MM.1S (cell line): ENCODE measurements around the gene ADAM30.

ENCODE experiments used
- DNase-seq: peaks from one replicate; pipeline ENCODE4 v3.0.0-alpha.2; 2015
- H2AFZ ChIP-seq: fragments of 300-600 bp; sonication (generic); 2 replicates; pipeline ENCODE4 v1.6.0; 2016; ENCODE audit warnings: antibody characterized with exemption, low read length
- H3F3A ChIP-seq: fragments of 300-600 bp; sonication (generic); 2 replicates; pipeline ENCODE4 v1.6.1; 2016; ENCODE audit warnings: mild to moderate bottlenecking, antibody characterized with exemption, low read length, moderate library complexity, mixed read lengths; ENCODE audit not compliant: insufficient read depth
- H3K27ac ChIP-seq: fragments of 300-600 bp; sonication (generic); 2 replicates; pipeline ENCODE4 v1.5.1; 2016; ENCODE audit warnings: mild to moderate bottlenecking, low read length
- H3K27me3 ChIP-seq: fragments of 300-600 bp; sonication (generic); replicated peaks from 2 replicates; pipeline ENCODE4 v1.6.0; 2016; ENCODE audit warnings: low read length; ENCODE audit not compliant: insufficient read depth
- H3K36me3 ChIP-seq: fragments of 300-600 bp; sonication (generic); replicated peaks from 2 replicates; pipeline ENCODE4 v1.6.1; 2016; ENCODE audit warnings: mild to moderate bottlenecking, low read length, mixed read lengths; ENCODE audit not compliant: insufficient read depth
- H3K4me1 ChIP-seq: fragments of 300-600 bp; sonication (generic); 2 replicates; pipeline ENCODE4 v1.6.1; 2016; ENCODE audit warnings: low read length, mixed read lengths
- H3K4me2 ChIP-seq: fragments of 300-600 bp; sonication (generic); 2 replicates; pipeline ENCODE4 v1.6.0; 2016; ENCODE audit warnings: low read depth, low read length
- H3K4me3 ChIP-seq: fragments of 300-600 bp; sonication (generic); 2 replicates; pipeline ENCODE4 v1.5.1; 2016; ENCODE audit warnings: low read length, mixed read lengths
- H3K79me2 ChIP-seq: fragments of 300-600 bp; sonication (generic); 2 replicates; pipeline ENCODE4 v1.6.1; 2016; ENCODE audit warnings: mixed run types, low read length, mixed read lengths
- H3K9ac ChIP-seq: fragments of 300-600 bp; sonication (generic); 2 replicates; pipeline ENCODE4 v1.6.1; 2016; ENCODE audit warnings: low read length, mixed read lengths
- H3K9me2 ChIP-seq: fragments of 300-600 bp; sonication (generic); replicated peaks from 2 replicates; pipeline ENCODE4 v1.6.1; 2016; ENCODE audit warnings: mild to moderate bottlenecking, low read length, mixed read lengths; ENCODE audit not compliant: insufficient read depth
- H3K9me3 ChIP-seq: fragments of 300-600 bp; sonication (generic); replicated peaks from 2 replicates; pipeline ENCODE4 v1.6.1; 2016; ENCODE audit warnings: mild to moderate bottlenecking, low read length, mixed read lengths; ENCODE audit not compliant: insufficient read depth
- H4K20me1 ChIP-seq: fragments of 300-600 bp; sonication (generic); 2 replicates; pipeline ENCODE4 v1.6.1; 2016; ENCODE audit warnings: mild to moderate bottlenecking, low read length, moderate library complexity, mixed read lengths; ENCODE audit not compliant: insufficient read depth
- EZH2 ChIP-seq: fragments of 300-600 bp; sonication (generic); optimal IDR thresholded peaks from 2 replicates; pipeline ENCODE3; 2017; ENCODE audit warnings: low read depth, mild to moderate bottlenecking, antibody characterized with exemption, low read length, mixed read lengths
- EZH2phosphoT487 ChIP-seq: fragments of 300-600 bp; sonication (generic); IDR thresholded peaks from 2 replicates; pipeline ENCODE4 v1.6.1; 2018; ENCODE audit warnings: antibody characterized with exemption, low read length
- TF ChIP-seq, protein P1 (sequence below): fragments of 300-600 bp; sonication (generic); IDR thresholded peaks from 2 replicates; pipeline ENCODE4 v1.5.1; 2016; ENCODE audit warnings: antibody characterized with exemption, low read length, mixed read lengths

The ADAM30 gene

GRCh38 chr1:119909890-119910596, 13.7 kb upstream of the ADAM30 start:
- H3K4me3 ChIP-seq: no peak overlapping the region
- H3K36me3 ChIP-seq: no peaks in the 10 kb centered on the region; the same call in 1 of the 2 replicates
- no peak overlapping the region for H2AFZ ChIP-seq
- H3K4me1 ChIP-seq: no peaks in the 10 kb centered on the region
- no peaks in the 10 kb centered on the region for H3K9me2 ChIP-seq
- no peaks in the 10 kb centered on the region for H3K79me2 ChIP-seq
- H3F3A ChIP-seq: no peaks in the 10 kb centered on the region
- H4K20me1 ChIP-seq: no peaks in the 10 kb centered on the region
- no peak overlapping the region for H3K27ac ChIP-seq
- no peak overlapping the region for H3K9ac ChIP-seq
- H3K4me2 ChIP-seq: no peak overlapping the region
- TF ChIP-seq, protein P1, sequence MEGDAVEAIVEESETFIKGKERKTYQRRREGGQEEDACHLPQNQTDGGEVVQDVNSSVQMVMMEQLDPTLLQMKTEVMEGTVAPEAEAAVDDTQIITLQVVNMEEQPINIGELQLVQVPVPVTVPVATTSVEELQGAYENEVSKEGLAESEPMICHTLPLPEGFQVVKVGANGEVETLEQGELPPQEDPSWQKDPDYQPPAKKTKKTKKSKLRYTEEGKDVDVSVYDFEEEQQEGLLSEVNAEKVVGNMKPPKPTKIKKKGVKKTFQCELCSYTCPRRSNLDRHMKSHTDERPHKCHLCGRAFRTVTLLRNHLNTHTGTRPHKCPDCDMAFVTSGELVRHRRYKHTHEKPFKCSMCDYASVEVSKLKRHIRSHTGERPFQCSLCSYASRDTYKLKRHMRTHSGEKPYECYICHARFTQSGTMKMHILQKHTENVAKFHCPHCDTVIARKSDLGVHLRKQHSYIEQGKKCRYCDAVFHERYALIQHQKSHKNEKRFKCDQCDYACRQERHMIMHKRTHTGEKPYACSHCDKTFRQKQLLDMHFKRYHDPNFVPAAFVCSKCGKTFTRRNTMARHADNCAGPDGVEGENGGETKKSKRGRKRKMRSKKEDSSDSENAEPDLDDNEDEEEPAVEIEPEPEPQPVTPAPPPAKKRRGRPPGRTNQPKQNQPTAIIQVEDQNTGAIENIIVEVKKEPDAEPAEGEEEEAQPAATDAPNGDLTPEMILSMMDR: no peak
- no peak for TF ChIP-seq EZH2
- no peak for TF ChIP-seq EZH2phosphoT487
- H3K9me3 ChIP-seq: no peaks in the 10 kb centered on the region
- no peaks in the 10 kb centered on the region for H3K27me3 ChIP-seq
- no peak for DNase-seq

DNA sequence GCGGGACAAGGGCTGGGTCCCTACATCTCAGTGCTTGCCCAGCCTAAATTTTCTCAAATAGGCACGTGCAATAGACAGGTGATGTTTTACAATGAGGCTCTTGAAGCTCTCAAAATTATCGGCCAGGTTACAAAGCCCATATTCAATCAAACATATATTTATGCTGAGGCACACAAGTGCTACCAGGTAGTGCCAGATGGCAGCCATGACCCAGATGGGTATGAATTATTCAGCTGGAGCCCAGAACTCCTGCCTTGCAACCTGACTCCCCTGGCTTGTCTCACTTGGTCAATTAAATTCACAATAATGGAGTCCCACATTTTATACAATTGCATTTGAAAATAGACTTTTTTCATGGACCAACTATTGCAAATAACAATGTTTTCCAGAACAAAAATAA, 12.3 kb upstream of the ADAM30 start:
- no peak for DNase-seq
- Histone ChIP-seq H3K79me2 (no peaks in the 10 kb centered on the region), H3K4me2 (no peak overlapping the region), H2AFZ (no peak overlapping the region), H3K4me1 (no peaks in the 10 kb centered on the region), H3F3A (no peaks in the 10 kb centered on the region), H3K9me2 (no peaks in the 10 kb centered on the region), H3K36me3 (no peaks in the 10 kb centered on the region), H3K27me3 (no peaks in the 10 kb centered on the region), H3K27ac (no peak overlapping the region), H3K4me3 (no peak overlapping the region), H3K9ac (no peak overlapping the region), H3K9me3 (no peaks in the 10 kb centered on the region), H4K20me1 (no peaks in the 10 kb centered on the region)
- TF ChIP-seq EZH2phosphoT487: no peak
- no peak for TF ChIP-seq EZH2
- TF ChIP-seq, protein P1: no peak

- Histone ChIP-seq H3K4me2 (no peak overlapping the region), H3K9me3 (no peaks in the 10 kb centered on the region), H3K27me3 (no peaks in the 10 kb centered on the region), H4K20me1 (no peaks in the 10 kb centered on the region), H2AFZ (no peak overlapping the region), H3K36me3 (no peaks in the 10 kb centered on the region), H3K9ac (no peak overlapping the region), H3K4me1 (no peaks in the 10 kb centered on the region), H3K79me2 (no peaks in the 10 kb centered on the region), H3K9me2 (no peaks in the 10 kb centered on the region), H3K27ac (no peak overlapping the region), H3F3A (no peaks in the 10 kb centered on the region), H3K4me3 (no peak overlapping the region)
- DNase-seq: no peak
- TF ChIP-seq, protein P1: no peak
Observed at GRCh38 chr1:119906927-119907652, 10.8 kb upstream of the ADAM30 start.
